SK-N-SH treated with all-trans-retinoic acid at 6 μM for 48 hours (cell line): ENCODE measurements around the gene ADSS1.

ENCODE experiments used
- ATAC-seq: fragments of 200-7000 bp; cut with Tn5 transposase; 3 replicates; pipeline ENCODE4 v1.9.1; 2020; ENCODE audit warnings: mild to moderate bottlenecking, moderate library complexity
- ARNTL ChIP-seq: fragments of 450-650 bp; formaldehyde crosslinking; IDR thresholded peaks from 2 replicates; pipeline ENCODE4 v1.5.0; 2020; ENCODE audit warnings: low read depth, mild to moderate bottlenecking, moderate library complexity, borderline replicate concordance
- BACH2 ChIP-seq: fragments of 250-450 bp; sonication (Bioruptor Pico); IDR thresholded peaks from 2 replicates; pipeline ENCODE4 v1.9.0; 2021; ENCODE audit warnings: mild to moderate bottlenecking, borderline replicate concordance
- CSDC2 ChIP-seq: fragments of 250-450 bp; sonication (Bioruptor Pico); IDR thresholded peaks from 2 replicates; pipeline ENCODE4 v1.5.0; 2020; ENCODE audit warnings: mild to moderate bottlenecking, moderate library complexity
- ESRRG ChIP-seq: fragments of 250-450 bp; sonication (Bioruptor Pico); IDR thresholded peaks from 2 replicates; pipeline ENCODE4 v1.6.1; 2021; ENCODE audit warnings: mild to moderate bottlenecking
- GLIS3 ChIP-seq: fragments of 250-450 bp; sonication (Bioruptor Pico); IDR thresholded peaks from 2 replicates; pipeline ENCODE4 v1.5.0; 2020; ENCODE audit warnings: mild to moderate bottlenecking, moderate library complexity
- ISL1 ChIP-seq: fragments of 250-450 bp; sonication (Bioruptor Pico); IDR thresholded peaks from 2 replicates; pipeline ENCODE4 v2.1.2; 2022; ENCODE audit warnings: mild to moderate bottlenecking, moderate library complexity
- OSR1 ChIP-seq: fragments of 250-450 bp; sonication (Bioruptor Pico); IDR thresholded peaks from 2 replicates; pipeline ENCODE4 v1.8.0; 2022; ENCODE audit warnings: moderate library complexity, mild to moderate bottlenecking, inconsistent platforms
- PPARA ChIP-seq: fragments of 250-450 bp; sonication (Bioruptor Pico); IDR thresholded peaks from 2 replicates; pipeline ENCODE4 v1.5.0; 2020; ENCODE audit warnings: mild to moderate bottlenecking, borderline replicate concordance
- RARB ChIP-seq: fragments of 250-450 bp; sonication (Bioruptor Pico); IDR thresholded peaks from 2 replicates; pipeline ENCODE4 v1.8.0; 2021; ENCODE audit warnings: mild to moderate bottlenecking, moderate library complexity
- SNAI2 ChIP-seq: fragments of 250-450 bp; sonication (Bioruptor Pico); IDR thresholded peaks from 2 replicates; pipeline ENCODE4 v1.5.0; 2020; ENCODE audit warnings: mild to moderate bottlenecking, moderate library complexity
- TCF4 ChIP-seq: fragments of 250-450 bp; sonication (Bioruptor Pico); IDR thresholded peaks from 2 replicates; pipeline ENCODE4 v1.8.0; 2021; ENCODE audit warnings: mild to moderate bottlenecking, moderate library complexity, borderline replicate concordance
- TOX ChIP-seq: fragments of 250-450 bp; sonication (Bioruptor Pico); IDR thresholded peaks from 2 replicates; pipeline ENCODE4 v1.8.0; 2021; ENCODE audit warnings: mild to moderate bottlenecking, moderate library complexity, borderline replicate concordance
- ZC3H10 ChIP-seq: fragments of 250-450 bp; sonication (Bioruptor Pico); IDR thresholded peaks from 2 replicates; pipeline ENCODE4 v1.5.1; 2021; ENCODE audit warnings: mild to moderate bottlenecking, moderate library complexity
- ZFP3 ChIP-seq: fragments of 250-450 bp; sonication (Bioruptor Pico); IDR thresholded peaks from 2 replicates; pipeline ENCODE4 v1.5.0; 2020; ENCODE audit warnings: mild to moderate bottlenecking, moderate library complexity
- ZFP30 ChIP-seq: fragments of 450-650 bp; formaldehyde crosslinking; IDR thresholded peaks from 2 replicates; pipeline ENCODE4 v1.5.0; 2022; ENCODE audit warnings: mild to moderate bottlenecking, moderate library complexity
- ZNF565 ChIP-seq: fragments of 450-650 bp; formaldehyde crosslinking; conservative IDR thresholded peaks from 2 replicates; pipeline ENCODE4 v1.5.0; 2020; ENCODE audit warnings: low read depth, mild to moderate bottlenecking, moderate library complexity
- ZNF70 ChIP-seq: fragments of 450-650 bp; formaldehyde crosslinking; IDR thresholded peaks from 2 replicates; pipeline ENCODE4 v1.5.0; 2020; ENCODE audit warnings: mild to moderate bottlenecking, moderate library complexity
- TF ChIP-seq, protein P1 (sequence below): fragments of 250-450 bp; sonication (Bioruptor Pico); IDR thresholded peaks from 2 replicates; pipeline ENCODE4 v1.8.0; 2021; ENCODE audit warnings: low read depth, mild to moderate bottlenecking, moderate library complexity, borderline replicate concordance
- TF ChIP-seq, protein P2 (sequence below): fragments of 250-450 bp; sonication (Bioruptor Pico); IDR thresholded peaks from 2 replicates; pipeline ENCODE4 v1.8.0; 2020; ENCODE audit warnings: mild to moderate bottlenecking, moderate library complexity, borderline replicate concordance
- TF ChIP-seq, protein P3 (sequence below): fragments of 250-450 bp; sonication (Bioruptor Pico); IDR thresholded peaks from 2 replicates; pipeline ENCODE4 v1.5.1; 2020; ENCODE audit warnings: low read depth, mild to moderate bottlenecking, moderate library complexity
- TF ChIP-seq, protein P4 (sequence below): fragments of 250-450 bp; sonication (Bioruptor Pico); IDR thresholded peaks from 2 replicates; pipeline ENCODE4 v1.5.1; 2021; ENCODE audit warnings: mild to moderate bottlenecking, moderate library complexity
- TF ChIP-seq, protein P5 (sequence below): fragments of 250-450 bp; sonication (Bioruptor Pico); IDR thresholded peaks from 2 replicates; pipeline ENCODE4 v1.5.0; 2020; ENCODE audit warnings: mild to moderate bottlenecking, moderate library complexity

The ADSS1 gene

DNA sequence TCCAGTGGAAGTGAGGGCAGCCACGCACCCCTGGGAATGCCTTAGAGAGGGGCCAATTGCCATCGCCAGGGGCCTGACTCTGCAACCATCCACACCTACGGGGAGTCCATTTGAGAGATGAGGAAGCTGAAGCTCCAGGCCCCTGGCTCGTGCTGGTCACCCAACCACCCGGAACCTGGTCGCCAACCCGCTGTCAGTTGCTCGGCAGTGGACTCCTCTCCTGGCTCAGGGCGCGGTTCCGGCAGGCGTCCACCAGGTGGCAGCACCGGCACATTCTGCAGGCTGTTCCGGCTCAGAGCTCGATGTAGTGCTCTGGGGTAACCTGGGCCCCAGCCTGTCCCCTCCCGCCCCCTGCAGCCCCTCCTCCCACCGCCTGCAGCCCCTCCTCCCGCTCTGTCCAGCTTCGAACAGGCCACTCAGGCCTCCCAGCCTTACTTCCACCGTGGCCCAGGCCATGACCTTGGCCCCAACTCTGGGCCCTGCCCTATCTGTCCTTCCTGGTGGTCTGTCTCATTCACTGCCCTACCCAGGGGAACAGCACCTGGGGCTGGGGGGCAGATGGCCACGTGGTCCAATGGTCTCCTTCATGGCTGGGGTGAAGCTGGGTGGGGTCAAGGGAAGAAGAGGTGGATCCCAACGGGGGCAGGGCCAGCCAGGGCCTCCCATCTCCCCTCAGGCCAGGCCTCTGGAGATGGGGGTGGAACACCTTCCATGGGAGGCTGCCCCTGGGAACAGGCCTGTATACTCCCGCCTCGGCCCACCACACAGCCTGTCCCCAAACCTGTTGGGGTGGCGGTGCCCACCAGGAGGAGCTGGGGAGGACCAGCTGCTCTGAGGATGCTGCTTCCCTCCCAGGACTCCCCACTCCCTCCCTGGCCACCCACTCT lies 44.7 kb downstream of the ADSS1 start:
- no peak for TF ChIP-seq TOX
- TF ChIP-seq SNAI2 = no peak

DNA sequence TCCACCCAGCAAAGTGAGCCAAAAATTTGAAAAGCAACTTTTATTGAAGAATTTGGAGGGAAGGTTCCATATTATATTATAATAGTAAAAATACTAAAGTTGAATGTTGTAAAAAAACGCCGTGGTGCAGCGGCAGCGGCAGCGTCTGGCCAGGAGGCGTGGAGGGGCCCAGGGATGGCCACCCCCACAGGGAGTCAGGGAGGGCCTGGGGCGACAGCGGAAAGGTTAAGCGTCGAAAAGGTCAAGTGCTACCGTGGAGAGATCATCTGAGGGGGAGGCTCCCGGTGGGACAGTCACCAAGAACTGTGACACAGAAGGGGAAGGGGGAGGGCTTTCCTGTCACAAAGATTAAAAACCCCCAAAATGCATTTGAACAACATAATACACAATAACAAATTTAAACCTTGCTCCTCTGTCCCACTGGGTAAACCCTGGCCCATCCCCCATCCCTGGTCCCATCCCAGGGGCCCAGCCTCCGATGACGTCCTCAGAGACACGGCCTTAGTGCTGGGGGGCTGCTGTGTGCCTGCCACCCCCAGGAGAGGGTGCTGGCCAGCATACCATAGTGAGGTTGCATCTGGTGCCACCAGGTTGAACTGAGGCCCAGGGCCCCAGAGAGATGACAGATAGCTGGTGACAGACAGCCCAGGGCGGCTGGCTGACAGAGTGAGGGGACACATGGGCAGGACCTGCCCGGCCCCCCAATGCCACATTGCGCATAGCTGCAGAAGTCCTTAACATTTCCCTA lies 45.5 kb downstream of the ADSS1 start:
- ATAC-seq = no peak
- TF ChIP-seq, protein P1, sequence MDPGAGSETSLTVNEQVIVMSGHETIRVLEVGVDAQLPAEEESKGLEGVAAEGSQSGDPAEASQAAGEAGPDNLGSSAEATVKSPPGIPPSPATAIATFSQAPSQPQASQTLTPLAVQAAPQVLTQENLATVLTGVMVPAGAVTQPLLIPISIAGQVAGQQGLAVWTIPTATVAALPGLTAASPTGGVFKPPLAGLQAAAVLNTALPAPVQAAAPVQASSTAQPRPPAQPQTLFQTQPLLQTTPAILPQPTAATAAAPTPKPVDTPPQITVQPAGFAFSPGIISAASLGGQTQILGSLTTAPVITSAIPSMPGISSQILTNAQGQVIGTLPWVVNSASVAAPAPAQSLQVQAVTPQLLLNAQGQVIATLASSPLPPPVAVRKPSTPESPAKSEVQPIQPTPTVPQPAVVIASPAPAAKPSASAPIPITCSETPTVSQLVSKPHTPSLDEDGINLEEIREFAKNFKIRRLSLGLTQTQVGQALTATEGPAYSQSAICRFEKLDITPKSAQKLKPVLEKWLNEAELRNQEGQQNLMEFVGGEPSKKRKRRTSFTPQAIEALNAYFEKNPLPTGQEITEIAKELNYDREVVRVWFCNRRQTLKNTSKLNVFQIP (CRISPR knock-in tag) = no peak
- no peak for TF ChIP-seq OSR1 (CRISPR knock-in tag)
- TF ChIP-seq, protein P2, sequence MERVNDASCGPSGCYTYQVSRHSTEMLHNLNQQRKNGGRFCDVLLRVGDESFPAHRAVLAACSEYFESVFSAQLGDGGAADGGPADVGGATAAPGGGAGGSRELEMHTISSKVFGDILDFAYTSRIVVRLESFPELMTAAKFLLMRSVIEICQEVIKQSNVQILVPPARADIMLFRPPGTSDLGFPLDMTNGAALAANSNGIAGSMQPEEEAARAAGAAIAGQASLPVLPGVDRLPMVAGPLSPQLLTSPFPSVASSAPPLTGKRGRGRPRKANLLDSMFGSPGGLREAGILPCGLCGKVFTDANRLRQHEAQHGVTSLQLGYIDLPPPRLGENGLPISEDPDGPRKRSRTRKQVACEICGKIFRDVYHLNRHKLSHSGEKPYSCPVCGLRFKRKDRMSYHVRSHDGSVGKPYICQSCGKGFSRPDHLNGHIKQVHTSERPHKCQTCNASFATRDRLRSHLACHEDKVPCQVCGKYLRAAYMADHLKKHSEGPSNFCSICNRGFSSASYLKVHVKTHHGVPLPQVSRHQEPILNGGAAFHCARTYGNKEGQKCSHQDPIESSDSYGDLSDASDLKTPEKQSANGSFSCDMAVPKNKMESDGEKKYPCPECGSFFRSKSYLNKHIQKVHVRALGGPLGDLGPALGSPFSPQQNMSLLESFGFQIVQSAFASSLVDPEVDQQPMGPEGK (CRISPR knock-in tag) = no peak
- TF ChIP-seq ZNF565 (CRISPR knock-in tag) = no peak
- no peak for TF ChIP-seq ESRRG
- no peak for TF ChIP-seq ARNTL (CRISPR knock-in tag)
- TF ChIP-seq ZC3H10 (CRISPR knock-in tag) = no peak
- TF ChIP-seq, protein P3, sequence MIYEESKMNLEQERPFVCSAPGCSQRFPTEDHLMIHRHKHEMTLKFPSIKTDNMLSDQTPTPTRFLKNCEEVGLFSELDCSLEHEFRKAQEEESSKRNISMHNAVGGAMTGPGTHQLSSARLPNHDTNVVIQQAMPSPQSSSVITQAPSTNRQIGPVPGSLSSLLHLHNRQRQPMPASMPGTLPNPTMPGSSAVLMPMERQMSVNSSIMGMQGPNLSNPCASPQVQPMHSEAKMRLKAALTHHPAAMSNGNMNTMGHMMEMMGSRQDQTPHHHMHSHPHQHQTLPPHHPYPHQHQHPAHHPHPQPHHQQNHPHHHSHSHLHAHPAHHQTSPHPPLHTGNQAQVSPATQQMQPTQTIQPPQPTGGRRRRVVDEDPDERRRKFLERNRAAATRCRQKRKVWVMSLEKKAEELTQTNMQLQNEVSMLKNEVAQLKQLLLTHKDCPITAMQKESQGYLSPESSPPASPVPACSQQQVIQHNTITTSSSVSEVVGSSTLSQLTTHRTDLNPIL = no peak
- TF ChIP-seq RARB (CRISPR knock-in tag) = no peak
- TF ChIP-seq SNAI2 = no peak
- no peak for TF ChIP-seq TOX
- TF ChIP-seq, protein P4, sequence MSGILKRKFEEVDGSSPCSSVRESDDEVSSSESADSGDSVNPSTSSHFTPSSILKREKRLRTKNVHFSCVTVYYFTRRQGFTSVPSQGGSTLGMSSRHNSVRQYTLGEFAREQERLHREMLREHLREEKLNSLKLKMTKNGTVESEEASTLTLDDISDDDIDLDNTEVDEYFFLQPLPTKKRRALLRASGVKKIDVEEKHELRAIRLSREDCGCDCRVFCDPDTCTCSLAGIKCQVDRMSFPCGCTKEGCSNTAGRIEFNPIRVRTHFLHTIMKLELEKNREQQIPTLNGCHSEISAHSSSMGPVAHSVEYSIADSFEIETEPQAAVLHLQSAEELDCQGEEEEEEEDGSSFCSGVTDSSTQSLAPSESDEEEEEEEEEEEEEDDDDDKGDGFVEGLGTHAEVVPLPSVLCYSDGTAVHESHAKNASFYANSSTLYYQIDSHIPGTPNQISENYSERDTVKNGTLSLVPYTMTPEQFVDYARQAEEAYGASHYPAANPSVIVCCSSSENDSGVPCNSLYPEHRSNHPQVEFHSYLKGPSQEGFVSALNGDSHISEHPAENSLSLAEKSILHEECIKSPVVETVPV (CRISPR knock-in tag) = no peak
- TF ChIP-seq BACH2 (CRISPR knock-in tag) = no peak
- no peak for TF ChIP-seq CSDC2 (CRISPR knock-in tag)

More for the DNA sequence above, 44.7 kb downstream of the ADSS1 start:
- ATAC-seq = peak; percentile 96

DNA sequence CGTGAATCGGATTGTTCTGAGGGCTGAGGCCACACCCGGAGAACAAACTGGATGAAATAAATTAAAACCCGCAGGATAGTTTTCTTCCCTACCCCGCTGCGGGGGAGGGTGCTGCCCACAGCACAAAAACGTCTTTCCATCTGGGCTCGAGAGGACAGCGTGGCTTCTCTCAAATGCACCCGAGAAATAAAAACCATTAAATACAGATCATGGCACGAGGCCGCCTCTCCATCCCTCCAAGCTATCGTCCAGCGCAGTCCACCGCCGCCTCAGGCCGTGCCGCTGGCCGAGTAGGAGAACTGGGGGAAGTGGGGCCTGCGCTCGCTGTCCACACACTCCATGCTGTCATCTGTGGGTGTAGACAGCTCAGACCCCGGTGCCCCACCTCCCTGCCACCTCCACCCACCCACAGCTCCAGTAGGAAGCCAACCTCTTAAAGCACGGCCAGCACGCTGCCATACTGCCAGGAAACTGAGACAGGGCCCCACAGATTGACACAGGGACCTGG lies 46.1 kb downstream of the ADSS1 start:
- ATAC-seq = no peak
- TF ChIP-seq OSR1 (CRISPR knock-in tag) (no peak), ZFP3 (no peak), SNAI2 (no peak), BACH2 (CRISPR knock-in tag) (no peak), ZFP30 (CRISPR knock-in tag) (no peak), ISL1 (CRISPR knock-in tag) (no peak), TOX (no peak), PPARA (CRISPR knock-in tag) (no peak), ZC3H10 (CRISPR knock-in tag) (no peak), ZNF565 (CRISPR knock-in tag) (no peak), GLIS3 (no peak), TCF4 (no peak), ZNF70 (no peak), RARB (CRISPR knock-in tag) (no peak), CSDC2 (CRISPR knock-in tag) (no peak)
- TF ChIP-seq, protein P1 (CRISPR knock-in tag) = no peak
- TF ChIP-seq, protein P3 = no peak
- TF ChIP-seq, protein P5, sequence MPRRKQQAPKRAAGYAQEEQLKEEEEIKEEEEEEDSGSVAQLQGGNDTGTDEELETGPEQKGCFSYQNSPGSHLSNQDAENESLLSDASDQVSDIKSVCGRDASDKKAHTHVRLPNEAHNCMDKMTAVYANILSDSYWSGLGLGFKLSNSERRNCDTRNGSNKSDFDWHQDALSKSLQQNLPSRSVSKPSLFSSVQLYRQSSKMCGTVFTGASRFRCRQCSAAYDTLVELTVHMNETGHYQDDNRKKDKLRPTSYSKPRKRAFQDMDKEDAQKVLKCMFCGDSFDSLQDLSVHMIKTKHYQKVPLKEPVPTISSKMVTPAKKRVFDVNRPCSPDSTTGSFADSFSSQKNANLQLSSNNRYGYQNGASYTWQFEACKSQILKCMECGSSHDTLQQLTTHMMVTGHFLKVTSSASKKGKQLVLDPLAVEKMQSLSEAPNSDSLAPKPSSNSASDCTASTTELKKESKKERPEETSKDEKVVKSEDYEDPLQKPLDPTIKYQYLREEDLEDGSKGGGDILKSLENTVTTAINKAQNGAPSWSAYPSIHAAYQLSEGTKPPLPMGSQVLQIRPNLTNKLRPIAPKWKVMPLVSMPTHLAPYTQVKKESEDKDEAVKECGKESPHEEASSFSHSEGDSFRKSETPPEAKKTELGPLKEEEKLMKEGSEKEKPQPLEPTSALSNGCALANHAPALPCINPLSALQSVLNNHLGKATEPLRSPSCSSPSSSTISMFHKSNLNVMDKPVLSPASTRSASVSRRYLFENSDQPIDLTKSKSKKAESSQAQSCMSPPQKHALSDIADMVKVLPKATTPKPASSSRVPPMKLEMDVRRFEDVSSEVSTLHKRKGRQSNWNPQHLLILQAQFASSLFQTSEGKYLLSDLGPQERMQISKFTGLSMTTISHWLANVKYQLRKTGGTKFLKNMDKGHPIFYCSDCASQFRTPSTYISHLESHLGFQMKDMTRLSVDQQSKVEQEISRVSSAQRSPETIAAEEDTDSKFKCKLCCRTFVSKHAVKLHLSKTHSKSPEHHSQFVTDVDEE (CRISPR knock-in tag) = no peak
- TF ChIP-seq, all 23 proteins: peak for 0
